ENCODE data around the gene PHOSPHO2. TPM values are rescaled to one million over a fixed set of nuclear protein-coding genes. Genes with fewer than 3 reads are reported as not detected.

PHOSPHO2 gene
- total and polyA plus RNA-seq, 9 of the 15 experiments (the other 6 are each of a cell fraction or from before 2014, with no cell fraction given): 7.8 to 19.1 (median 11.7) TPM

- no peak for TF ChIP-seq ARID4B (CRISPR knock-in tag; IDR thresholded peaks at IDR 0.05)
- TF ChIP-seq, protein P1, sequence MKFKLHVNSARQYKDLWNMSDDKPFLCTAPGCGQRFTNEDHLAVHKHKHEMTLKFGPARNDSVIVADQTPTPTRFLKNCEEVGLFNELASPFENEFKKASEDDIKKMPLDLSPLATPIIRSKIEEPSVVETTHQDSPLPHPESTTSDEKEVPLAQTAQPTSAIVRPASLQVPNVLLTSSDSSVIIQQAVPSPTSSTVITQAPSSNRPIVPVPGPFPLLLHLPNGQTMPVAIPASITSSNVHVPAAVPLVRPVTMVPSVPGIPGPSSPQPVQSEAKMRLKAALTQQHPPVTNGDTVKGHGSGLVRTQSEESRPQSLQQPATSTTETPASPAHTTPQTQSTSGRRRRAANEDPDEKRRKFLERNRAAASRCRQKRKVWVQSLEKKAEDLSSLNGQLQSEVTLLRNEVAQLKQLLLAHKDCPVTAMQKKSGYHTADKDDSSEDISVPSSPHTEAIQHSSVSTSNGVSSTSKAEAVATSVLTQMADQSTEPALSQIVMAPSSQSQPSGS (CRISPR knock-in tag; IDR thresholded peaks at IDR 0.05): no peak
- no peak for TF ChIP-seq ZNF407 (IDR thresholded peaks at IDR 0.05; ENCODE audit: low read depth)
- peak; percentile 48 for TF ChIP-seq NCOR1 (IDR thresholded peaks at IDR 0.05)
- TF ChIP-seq ERF (CRISPR knock-in tag; IDR thresholded peaks at IDR 0.05): peak; percentile 99
- no peak for TF ChIP-seq THRA (IDR thresholded peaks at IDR 0.05)
- peak; percentile 70 for TF ChIP-seq FOSL1 (tag; conservative IDR thresholded peaks at IDR 0.05)
- TF ChIP-seq EZH2 (IDR thresholded peaks at IDR 0.05; ENCODE audit: borderline replicate concordance, low read depth, low read length): no peak
- TF ChIP-seq HINFP (tag; conservative IDR thresholded peaks at IDR 0.05; ENCODE audit: low read depth): peak; percentile 98
These were observed 17.7 kb downstream of the PHOSPHO2 start (continued) for GRCh38 chr2:169711751-169712509.
